Testis (tissue), 3 donors: Measurements from ENCODE around the gene HDAC8. TPM values are rescaled to one million over a fixed set of nuclear protein-coding genes. Genes with fewer than 3 reads are reported as not detected.
A peak's percentile ranks its signal among the peaks of the same experiment; 100 is the strongest.

ENCODE experiments used
- DNase-seq: peaks from one replicate; pipeline ENCODE4 v3.0.0-alpha.2; 2019
- H3K27ac ChIP-seq, 2 donors: fragments of 200-600 bp; sonication (generic); one replicate each; pipeline ENCODE4 v1.5.1; 2019
- H3K27me3 ChIP-seq: fragments of 200-600 bp; sonication (generic); one replicate; pipeline ENCODE4 v1.5.1; 2019
- H3K36me3 ChIP-seq: fragments of 200-600 bp; sonication (generic); one replicate; pipeline ENCODE4 v1.5.1; 2017; ENCODE audit warnings: low read depth; ENCODE audit errors: missing control alignments
- H3K4me1 ChIP-seq: fragments of 200-600 bp; sonication (generic); one replicate; pipeline ENCODE4 v1.5.1; 2019
- H3K4me3 ChIP-seq, 2 donors: fragments of 200-600 bp; sonication (generic); one replicate each; pipeline ENCODE4 v1.5.1; 2017 to 2019
- H3K9me3 ChIP-seq: fragments of 200-600 bp; sonication (generic); one replicate; pipeline ENCODE4 v1.5.1; 2017
- CTCF ChIP-seq, 3 experiments: fragments of 450-650 bp in 2 of 3; fragments of 200-600 bp in 1 of 3; sonication (generic) in 1 of 3; IDR thresholded peaks; one replicate each; pipeline ENCODE4 v1.5.1; 2016 to 2019; ENCODE audit warnings: antibody characterized with exemption in 3 of 3, mild to moderate bottlenecking in 2 of 3, moderate library complexity in 1 of 3
- POLR2A ChIP-seq: fragments of 450-650 bp; IDR thresholded peaks from one replicate; pipeline ENCODE4 v1.6.1; 2017; ENCODE audit warnings: antibody characterized with exemption, mild to moderate bottlenecking, moderate library complexity
- WGBS, 2 donors: methylation state at CpG; one replicate each; pipeline ENCODE4 v1.1.5; 2018; 5-methylcytosine and 5-hydroxymethylcytosine counted together
- intact Hi-C: fragments of 100-400 bp; cut with DNase I; formaldehyde crosslinking; loops from one replicate; pipeline ENCODE4 v1.15.1; 2023; ENCODE audit warnings: low total_unique reads
- polyA plus RNA-seq: library from polyadenylated mRNA; stranded (reverse); fragments of 350-450 nt; fragmentation: Illumina TruSeq; extraction: RNeasy Lipid Tissue Mini Kit (QIAGEN cat#74804); gene quantifications from one replicate; pipeline ENCODE4 v1.2.3, GENCODE V29; 2014; ENCODE audit warnings: low read depth, low replicate concordance; ENCODE audit not compliant: insufficient read depth
- total RNA-seq, 2 donors: library from RNA; depleted of rRNA; stranded (reverse); fragments of >200 nt; gene quantifications; one replicate each; pipeline ENCODE4 v1.2.3, GENCODE V29; 2016

The HDAC8 gene
- total and polyA plus RNA-seq, 3 donors from 2014 or later, result 8.3 to 30.3 (median 25.2) TPM

GRCh38 chrX:72365126-72365525 is 207.5 kb downstream of the HDAC8 start:
- Histone ChIP-seq H3K9me3 (no peaks in the 10 kb centered on the region), H3K4me3 (no peak overlapping the region), H3K27me3 (no peaks in the 10 kb centered on the region), H3K4me1 (no peaks in the 10 kb centered on the region), H3K27ac (no peak overlapping the region), H3K36me3 (no peaks in the 10 kb centered on the region)
- 93 to 95% methylated on average over 2 of the region's 2 CpGs for WGBS, 2 donors
- no peak for TF ChIP-seq CTCF (IDR thresholded peaks at IDR 0.05)
- no peak for DNase-seq
- intact Hi-C loops, result no loop called here

- H3K4me3 ChIP-seq, result no peak overlapping the region
- no peak for DNase-seq
- TF ChIP-seq POLR2A, result no peak
- no peak for TF ChIP-seq CTCF (IDR thresholded peaks at IDR 0.05)
- no peaks in the 10 kb centered on the region for H3K36me3 ChIP-seq
- no peaks in the 10 kb centered on the region for H3K4me1 ChIP-seq
- no peaks in the 10 kb centered on the region for H3K27me3 ChIP-seq
- intact Hi-C loops, result no loop called here
- H3K27ac ChIP-seq, result no peak overlapping the region
- no peaks in the 10 kb centered on the region for H3K9me3 ChIP-seq
- WGBS, 2 donors, result 75 to 84% methylated on average over 4 of the region's 4 CpGs
Measured at GRCh38 chrX:72360326-72360725, 212.3 kb downstream of the HDAC8 start.

GRCh38 chrX:72358313-72358712 is 214.3 kb downstream of the HDAC8 start:
- TF ChIP-seq CTCF (IDR thresholded peaks at IDR 0.05) (no peak), POLR2A (no peak)
- no peaks in the 10 kb centered on the region for H3K36me3 ChIP-seq
- 66 to 70% methylated on average over 4 of the region's 4 CpGs for WGBS, 2 donors
- no peak overlapping the region for H3K27ac ChIP-seq
- H3K4me3 ChIP-seq, result no peak overlapping the region
- intact Hi-C loops, result no loop called here
- no peaks in the 10 kb centered on the region for H3K27me3 ChIP-seq
- DNase-seq, result peak; percentile 57
- no peaks in the 10 kb centered on the region for H3K4me1 ChIP-seq
- no peaks in the 10 kb centered on the region for H3K9me3 ChIP-seq

GRCh38 chrX:72352786-72353185 is 219.9 kb downstream of the HDAC8 start:
- intact Hi-C loops, result no loop called here
- 86 to 87% methylated on average over 3 of the region's 3 CpGs for WGBS, 2 donors

More at GRCh38 chrX:72352786-72353185, 219.9 kb downstream of the HDAC8 start:
- H3K27me3 ChIP-seq, result no peaks in the 10 kb centered on the region
- no peaks in the 10 kb centered on the region for H3K36me3 ChIP-seq
- TF ChIP-seq CTCF (IDR thresholded peaks at IDR 0.05) (no peak), POLR2A (no peak)
- peaks cover 4% of the 10 kb centered on the region for H3K4me1 ChIP-seq
- H3K9me3 ChIP-seq, result no peaks in the 10 kb centered on the region
- DNase-seq, result no peak
- H3K4me3 ChIP-seq, result no peak overlapping the region
- no peak overlapping the region for H3K27ac ChIP-seq
